ENCODE measurements around the gene DOCK2. TPM values are rescaled to one million over a fixed set of nuclear protein-coding genes. Genes with fewer than 3 reads are reported as not detected.

DOCK2 gene
- total and polyA plus RNA-seq, 2 experiments from 2014 or later = 6.5 to 10.4 TPM

DNA sequence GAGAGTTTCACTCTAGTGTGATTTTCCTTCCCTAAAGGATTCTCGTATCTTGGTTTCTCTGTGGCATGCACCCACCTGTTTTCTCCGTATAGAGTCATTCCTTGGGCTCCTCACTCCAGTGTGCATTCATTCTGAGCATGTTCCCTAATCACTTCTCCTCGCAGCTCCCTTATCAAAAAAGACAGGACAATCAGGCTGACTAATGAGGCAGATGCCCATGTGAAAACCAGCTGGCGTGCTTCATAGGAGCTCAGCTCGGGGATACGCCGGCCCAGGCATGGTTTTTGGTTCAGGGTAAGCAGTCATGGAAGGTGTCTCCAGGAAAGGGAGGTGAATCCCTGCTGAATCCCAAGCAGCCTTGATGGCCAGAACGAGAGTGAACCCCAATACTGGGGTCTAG is 384.4 kb downstream of the DOCK2 start:
- Histone ChIP-seq H3F3A (ENCODE audit: insufficient read depth) (no peaks in the 10 kb centered on the region), H3K9ac (no peak overlapping the region), H3K4me2 (ENCODE audit: unreplicated experiment) (no peak overlapping the region), H3K9me3 (ENCODE audit: low read depth) (no peaks in the 10 kb centered on the region), H3K4me3 (no peak overlapping the region), H3K4me1 (ENCODE audit: insufficient read depth) (no peaks in the 10 kb centered on the region), H3K36me3 (ENCODE audit: low read depth) (no peaks in the 10 kb centered on the region), H3K79me2 (ENCODE audit: insufficient read depth) (no peaks in the 10 kb centered on the region), H2AFZ (no peak overlapping the region), H4K20me1 (ENCODE audit: insufficient read depth) (no peaks in the 10 kb centered on the region), H3K27ac (no peak overlapping the region), H3K27me3 (replicated peaks; ENCODE audit: insufficient read depth) (peaks cover 26% of the 10 kb centered on the region), H3K9me2 (ENCODE audit: insufficient read depth) (no peaks in the 10 kb centered on the region)
- WGBS, 2 experiments (ENCODE audit: low coverage in 1 of 2, low lambda C conversion rate in 2 of 2, missing lambda C conversion rate in 2 of 2) = 43 to 46% methylated on average over 8 of the region's 8 CpGs
- DNase-seq = no peak
- in situ Hi-C loops (cut with MboI) = no loop called here
- TF ChIP-seq EZH2 (IDR thresholded peaks at IDR 0.05; ENCODE audit: insufficient read depth, poor library complexity, severe bottlenecking) (no peak), EZH2phosphoT487 (IDR thresholded peaks at IDR 0.05; ENCODE audit: insufficient read depth, low read depth) (no peak)

- Histone ChIP-seq H3K9me3 (ENCODE audit: low read depth) (no peaks in the 10 kb centered on the region), H4K20me1 (ENCODE audit: insufficient read depth) (no peaks in the 10 kb centered on the region), H3K79me2 (ENCODE audit: insufficient read depth) (no peaks in the 10 kb centered on the region), H2AFZ (no peak overlapping the region), H3K27ac (no peak overlapping the region), H3K36me3 (ENCODE audit: low read depth) (no peaks in the 10 kb centered on the region), H3K27me3 (replicated peaks; ENCODE audit: insufficient read depth) (peaks cover 24% of the 10 kb centered on the region; the same call in 1 of the 2 replicates), H3K4me1 (ENCODE audit: insufficient read depth) (no peaks in the 10 kb centered on the region), H3K9me2 (ENCODE audit: insufficient read depth) (no peaks in the 10 kb centered on the region), H3K4me3 (no peak overlapping the region), H3K4me2 (ENCODE audit: unreplicated experiment) (no peak overlapping the region), H3K9ac (no peak overlapping the region), H3F3A (ENCODE audit: insufficient read depth) (no peaks in the 10 kb centered on the region)
- TF ChIP-seq EZH2 (IDR thresholded peaks at IDR 0.05; ENCODE audit: insufficient read depth, poor library complexity, severe bottlenecking) = no peak
- no peak for TF ChIP-seq EZH2phosphoT487 (IDR thresholded peaks at IDR 0.05; ENCODE audit: insufficient read depth, low read depth)
- in situ Hi-C loops (cut with MboI) = no loop called here
- 60 to 63% methylated on average over 8 of the region's 8 CpGs for WGBS, 2 experiments (ENCODE audit: low coverage in 1 of 2, low lambda C conversion rate in 2 of 2, missing lambda C conversion rate in 2 of 2)
- DNase-seq = no peak
These were observed 388.8 kb downstream of the DOCK2 start for GRCh38 chr5:170025853-170026252.

- Histone ChIP-seq H3K36me3 (ENCODE audit: low read depth) (no peaks in the 10 kb centered on the region), H3K9me3 (ENCODE audit: low read depth) (no peaks in the 10 kb centered on the region), H3K27ac (no peak overlapping the region), H3K4me2 (ENCODE audit: unreplicated experiment) (no peak overlapping the region), H3K9me2 (ENCODE audit: insufficient read depth) (no peaks in the 10 kb centered on the region), H3K79me2 (ENCODE audit: insufficient read depth) (no peaks in the 10 kb centered on the region), H4K20me1 (ENCODE audit: insufficient read depth) (no peaks in the 10 kb centered on the region), H3F3A (ENCODE audit: insufficient read depth) (no peaks in the 10 kb centered on the region), H3K27me3 (replicated peaks; ENCODE audit: insufficient read depth) (0 out of 2 replicates have a peak, but pooled peaks cover 8% of the 10 kb centered on the region), H3K4me3 (no peak overlapping the region), H3K4me1 (ENCODE audit: insufficient read depth) (no peaks in the 10 kb centered on the region), H2AFZ (no peak overlapping the region), H3K9ac (no peak overlapping the region)
- no peak for TF ChIP-seq EZH2 (IDR thresholded peaks at IDR 0.05; ENCODE audit: insufficient read depth, poor library complexity, severe bottlenecking)
- no peak for TF ChIP-seq EZH2phosphoT487 (IDR thresholded peaks at IDR 0.05; ENCODE audit: insufficient read depth, low read depth)
- 31 to 46% methylated on average over 2 of the region's 2 CpGs for WGBS, 2 experiments (ENCODE audit: low coverage in 1 of 2, low lambda C conversion rate in 2 of 2, missing lambda C conversion rate in 2 of 2)
- peak; percentile 12 for DNase-seq
- in situ Hi-C loops (cut with MboI) = no loop called here
These were observed 391.0 kb downstream of the DOCK2 start for GRCh38 chr5:170028124-170028523.

DNA sequence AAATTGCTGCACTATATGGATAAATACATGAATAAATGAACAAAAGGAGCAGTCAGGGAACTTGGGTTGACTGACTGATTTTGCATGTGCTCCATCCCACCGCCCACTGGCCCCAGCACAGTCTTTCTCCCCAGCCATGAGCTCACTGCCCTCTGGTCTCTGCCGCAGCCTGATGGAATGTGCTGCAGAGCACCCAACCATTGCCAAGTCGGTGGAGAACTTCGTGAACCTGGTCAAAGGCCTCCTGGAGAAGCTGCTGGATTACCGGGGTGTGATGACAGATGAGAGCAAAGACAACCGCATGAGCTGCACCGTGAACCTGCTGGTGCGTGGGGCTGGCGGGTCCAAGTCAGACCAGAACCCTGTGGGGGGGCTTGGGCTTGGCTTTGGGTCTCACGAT is 397.2 kb downstream of the DOCK2 start:
- Histone ChIP-seq H3K27ac (no peak overlapping the region), H3K27me3 (replicated peaks; ENCODE audit: insufficient read depth) (no peaks in the 10 kb centered on the region), H3K9me3 (ENCODE audit: low read depth) (no peaks in the 10 kb centered on the region), H3K36me3 (ENCODE audit: low read depth) (no peaks in the 10 kb centered on the region), H3K9me2 (ENCODE audit: insufficient read depth) (no peaks in the 10 kb centered on the region), H3K79me2 (ENCODE audit: insufficient read depth) (no peaks in the 10 kb centered on the region), H2AFZ (no peak overlapping the region), H3K9ac (no peak overlapping the region), H3K4me1 (ENCODE audit: insufficient read depth) (no peaks in the 10 kb centered on the region), H3K4me2 (ENCODE audit: unreplicated experiment) (no peak overlapping the region), H4K20me1 (ENCODE audit: insufficient read depth) (no peaks in the 10 kb centered on the region), H3F3A (ENCODE audit: insufficient read depth) (no peaks in the 10 kb centered on the region), H3K4me3 (no peak overlapping the region)
- WGBS, 2 experiments (ENCODE audit: low coverage in 1 of 2, low lambda C conversion rate in 2 of 2, missing lambda C conversion rate in 2 of 2) = 84 to 89% methylated on average over 10 of the region's 10 CpGs
- TF ChIP-seq EZH2phosphoT487 (IDR thresholded peaks at IDR 0.05; ENCODE audit: insufficient read depth, low read depth) = no peak
- no peak for TF ChIP-seq EZH2 (IDR thresholded peaks at IDR 0.05; ENCODE audit: insufficient read depth, poor library complexity, severe bottlenecking)
- no peak for DNase-seq
- in situ Hi-C loops (cut with MboI) = no loop called here

- 78 to 80% methylated on average over 7 of the region's 7 CpGs for WGBS, 2 experiments (ENCODE audit: low coverage in 1 of 2, low lambda C conversion rate in 2 of 2, missing lambda C conversion rate in 2 of 2)
These were observed 401.2 kb downstream of the DOCK2 start for GRCh38 chr5:170038241-170038640.

More at GRCh38 chr5:170038241-170038640, 401.2 kb downstream of the DOCK2 start:
- Histone ChIP-seq H3K27ac (no peak overlapping the region), H4K20me1 (ENCODE audit: insufficient read depth) (no peaks in the 10 kb centered on the region), H3K36me3 (ENCODE audit: low read depth) (no peaks in the 10 kb centered on the region), H3K4me2 (ENCODE audit: unreplicated experiment) (no peak overlapping the region), H3K4me1 (ENCODE audit: insufficient read depth) (no peaks in the 10 kb centered on the region), H3K9me3 (ENCODE audit: low read depth) (no peaks in the 10 kb centered on the region), H3F3A (ENCODE audit: insufficient read depth) (no peaks in the 10 kb centered on the region), H3K9ac (no peak overlapping the region), H3K9me2 (ENCODE audit: insufficient read depth) (no peaks in the 10 kb centered on the region), H3K4me3 (no peak overlapping the region), H3K79me2 (ENCODE audit: insufficient read depth) (no peaks in the 10 kb centered on the region), H3K27me3 (replicated peaks; ENCODE audit: insufficient read depth) (no peaks in the 10 kb centered on the region), H2AFZ (no peak overlapping the region)
- DNase-seq = no peak
- in situ Hi-C loops (cut with MboI) = no loop called here
- TF ChIP-seq EZH2 (IDR thresholded peaks at IDR 0.05; ENCODE audit: insufficient read depth, poor library complexity, severe bottlenecking) (no peak), EZH2phosphoT487 (IDR thresholded peaks at IDR 0.05; ENCODE audit: insufficient read depth, low read depth) (no peak)
